Adrenal gland (tissue), 5 donors: Measurements from ENCODE around the gene NTS.

Experiments used
- POLR2A ChIP-seq, 2 donors: fragments of 450-650 bp; IDR thresholded peaks; one replicate each; pipeline ENCODE4 v1.6.1; 2017; ENCODE audit warnings: antibody characterized with exemption in 2 of 2, mild to moderate bottlenecking in 2 of 2, moderate library complexity in 1 of 2
- TF ChIP-seq, protein P1 (sequence below), 6 experiments: fragments of 450-650 bp in 4 of 6; fragments of 200-600 bp in 2 of 6; sonication (generic) in 1 of 6; IDR thresholded peaks; 1 replicate in 5 of 6; 2 replicates in 1 of 6; pipeline versions ENCODE4 v1.5.1 to v1.8.0; 2016 to 2021; ENCODE audit warnings: antibody characterized with exemption in 6 of 6, mild to moderate bottlenecking in 2 of 6, moderate library complexity in 1 of 6
- donor health status: DM: no; HTN: no; CAD: no.

DNA sequence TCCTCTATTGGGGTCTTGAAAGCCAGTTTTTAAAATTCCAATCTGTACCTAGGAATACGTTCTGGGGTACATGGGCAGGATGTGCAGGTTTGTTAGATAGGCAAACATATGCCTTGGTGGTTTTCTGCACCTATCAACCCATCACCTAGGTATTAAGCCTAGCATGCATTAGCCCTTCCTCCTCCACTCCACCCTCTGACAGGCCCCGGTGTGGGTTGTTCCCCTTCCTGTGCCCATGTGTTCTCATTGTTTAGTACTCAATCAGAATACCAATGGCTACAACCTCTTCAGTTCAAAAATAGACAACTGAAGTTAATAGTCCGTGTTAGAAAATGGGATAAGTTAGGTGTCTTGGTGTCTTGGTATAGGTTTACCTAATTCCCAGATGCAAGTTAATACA is 3.4 kb downstream of the NTS start:
- TF ChIP-seq, protein P1, sequence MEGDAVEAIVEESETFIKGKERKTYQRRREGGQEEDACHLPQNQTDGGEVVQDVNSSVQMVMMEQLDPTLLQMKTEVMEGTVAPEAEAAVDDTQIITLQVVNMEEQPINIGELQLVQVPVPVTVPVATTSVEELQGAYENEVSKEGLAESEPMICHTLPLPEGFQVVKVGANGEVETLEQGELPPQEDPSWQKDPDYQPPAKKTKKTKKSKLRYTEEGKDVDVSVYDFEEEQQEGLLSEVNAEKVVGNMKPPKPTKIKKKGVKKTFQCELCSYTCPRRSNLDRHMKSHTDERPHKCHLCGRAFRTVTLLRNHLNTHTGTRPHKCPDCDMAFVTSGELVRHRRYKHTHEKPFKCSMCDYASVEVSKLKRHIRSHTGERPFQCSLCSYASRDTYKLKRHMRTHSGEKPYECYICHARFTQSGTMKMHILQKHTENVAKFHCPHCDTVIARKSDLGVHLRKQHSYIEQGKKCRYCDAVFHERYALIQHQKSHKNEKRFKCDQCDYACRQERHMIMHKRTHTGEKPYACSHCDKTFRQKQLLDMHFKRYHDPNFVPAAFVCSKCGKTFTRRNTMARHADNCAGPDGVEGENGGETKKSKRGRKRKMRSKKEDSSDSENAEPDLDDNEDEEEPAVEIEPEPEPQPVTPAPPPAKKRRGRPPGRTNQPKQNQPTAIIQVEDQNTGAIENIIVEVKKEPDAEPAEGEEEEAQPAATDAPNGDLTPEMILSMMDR (IDR thresholded peaks at IDR 0.05), result no peak
- TF ChIP-seq POLR2A (IDR thresholded peaks at IDR 0.05), result no peak
